GM19452 (cell line): ENCODE results near the gene SLC23A2.
"Not testable (repeated sequence)": the region's sequence is repeated elsewhere in the genome, so short reads cannot be mapped to it uniquely, and the experiment has no call there.

Source experiments
- ATAC-seq: cut with Tn5 transposase; IDR thresholded peaks from one replicate; pipeline ENCODE4 v1.9.1; 2021; ENCODE audit not compliant: unreplicated experiment

SLC23A2 gene

GRCh38 chr20:5001174-5002076, at the start of gene SLC23A2:
TSS of gene SLC23A2 (minus strand) at chr20:5001510. CDS start at chr20:4932562, 68,948 bp downstream.
- no peak for ATAC-seq

GRCh38 chr20:5046656-5047339, 45.5 kb upstream of the SLC23A2 start:
- no peak for ATAC-seq

GRCh38 chr20:5045906-5046305, 44.6 kb upstream of the SLC23A2 start:
- ATAC-seq, result no peak

GRCh38 chr20:5044075-5044620, 42.8 kb upstream of the SLC23A2 start:
- no peak for ATAC-seq

GRCh38 chr20:5041433-5041832, 40.1 kb upstream of the SLC23A2 start:
- ATAC-seq, result no peak

- ATAC-seq, result no peak
These were observed 39.0 kb upstream of the SLC23A2 start for GRCh38 chr20:5040345-5040744.

GRCh38 chr20:5039889-5040288, 38.6 kb upstream of the SLC23A2 start:
- ATAC-seq, result no peak

- ATAC-seq, result no peak
These were observed 37.9 kb upstream of the SLC23A2 start for GRCh38 chr20:5039255-5039657.

GRCh38 chr20:5036828-5037227, 35.5 kb upstream of the SLC23A2 start:
- no peak for ATAC-seq

GRCh38 chr20:5035518-5035917, 34.2 kb upstream of the SLC23A2 start:
- ATAC-seq, result not testable (repeated sequence)

GRCh38 chr20:5033566-5033965, 32.3 kb upstream of the SLC23A2 start:
- ATAC-seq, result no peak

- not testable (repeated sequence) for ATAC-seq
These were observed 30.4 kb upstream of the SLC23A2 start for GRCh38 chr20:5031701-5032100.

- no peak for ATAC-seq
These were observed 29.9 kb upstream of the SLC23A2 start for GRCh38 chr20:5031206-5031557.

GRCh38 chr20:5030348-5031205, 29.3 kb upstream of the SLC23A2 start:
- no peak for ATAC-seq

GRCh38 chr20:5028258-5029059, 27.1 kb upstream of the SLC23A2 start:
- not testable (repeated sequence) for ATAC-seq

- ATAC-seq, result no peak
These were observed 23.7 kb upstream of the SLC23A2 start for GRCh38 chr20:5024982-5025381.

- no peak for ATAC-seq
These were observed 22.8 kb upstream of the SLC23A2 start for GRCh38 chr20:5024103-5024502.

- not testable (repeated sequence) for ATAC-seq
These were observed 21.9 kb upstream of the SLC23A2 start for GRCh38 chr20:5023171-5023570.

- ATAC-seq, result no peak
These were observed 19.4 kb upstream of the SLC23A2 start for GRCh38 chr20:5020760-5021159.
